Large intestine (tissue), 3 donors: ENCODE data around the gene MORN3. TPM values are rescaled to one million over a fixed set of nuclear protein-coding genes. Genes with fewer than 3 reads are reported as not detected.
"Not testable (repeated sequence)": the region's sequence is repeated elsewhere in the genome, so short reads cannot be mapped to it uniquely, and the experiment has no call there.

Source experiments
- DNase-seq, 2 donors: peaks; one replicate each; pipeline versions ENCODE4 v3.0.0 to v3.0.0-alpha.2; 2013
- H3K27ac ChIP-seq: one replicate; pipeline ENCODE4 v1.5.1; 2013; ENCODE audit warnings: low read length
- H3K27me3 ChIP-seq: 2 replicates; pipeline ENCODE4 v1.6.1; 2013; ENCODE audit warnings: low read length; ENCODE audit not compliant: control insufficient read depth, insufficient read depth
- H3K36me3 ChIP-seq: 2 replicates; pipeline ENCODE4 v1.6.1; 2013; ENCODE audit warnings: low read length; ENCODE audit not compliant: control insufficient read depth, insufficient read depth
- H3K4me1 ChIP-seq: one replicate; pipeline ENCODE4 v1.6.1; 2013; ENCODE audit warnings: low read length; ENCODE audit not compliant: control insufficient read depth, insufficient read depth
- H3K4me3 ChIP-seq: one replicate; pipeline ENCODE4 v1.5.1; 2013; ENCODE audit warnings: low read length
- H3K9me3 ChIP-seq: one replicate; pipeline ENCODE4 v1.6.1; 2013; ENCODE audit warnings: mild to moderate bottlenecking, low read depth, low read length, moderate library complexity; ENCODE audit not compliant: control insufficient read depth
- WGBS: methylation state at CpG from one replicate; pipeline ENCODE4 v1.1.5; 2013; ENCODE audit warnings: low lambda C conversion rate; ENCODE audit not compliant: insufficient coverage; 5-methylcytosine and 5-hydroxymethylcytosine counted together
- polyA plus RNA-seq: library from polyadenylated mRNA; unstranded; fragments of 120-200 nt; gene quantifications from one replicate; pipeline ENCODE4 v1.2.1, GENCODE V29; 2013

Gene MORN3
- polyA plus RNA-seq, 1 donor, result 3.5 TPM

- no peak for DNase-seq
- Histone ChIP-seq H3K4me1 (peaks cover 32% of the 10 kb centered on the region), H3K27ac (peak overlapping the region; percentile 92), H3K27me3 (no peaks in the 10 kb centered on the region), H3K9me3 (peaks cover 12% of the 10 kb centered on the region), H3K4me3 (peak overlapping the region; percentile 92), H3K36me3 (peaks cover 6% of the 10 kb centered on the region)
- 68% methylated on average over 4 of the region's 24 CpGs for WGBS
These were observed 42.1 kb upstream of the MORN3 start for GRCh38 chr12:121711361-121712189.

GRCh38 chr12:121709478-121709961 is 40.1 kb upstream of the MORN3 start:
- no peak overlapping the region for H3K4me3 ChIP-seq
- H3K9me3 ChIP-seq, result peaks cover 20% of the 10 kb centered on the region
- peak; percentile 22 to 69 for DNase-seq
- H3K4me1 ChIP-seq, result peaks cover 32% of the 10 kb centered on the region
- no peaks in the 10 kb centered on the region for H3K36me3 ChIP-seq
- peak overlapping the region; percentile 91 for H3K27ac ChIP-seq
- H3K27me3 ChIP-seq, result no peaks in the 10 kb centered on the region
- WGBS, result no CpG with 5 or more reads among the region's 5 CpGs

GRCh38 chr12:121709064-121709424 is 39.6 kb upstream of the MORN3 start:
- not testable (repeated sequence) for H3K4me3 ChIP-seq, H3K36me3 ChIP-seq, DNase-seq, H3K27me3 ChIP-seq
- Histone ChIP-seq H3K9me3 (peaks cover 20% of the 10 kb centered on the region), H3K27ac (peak overlapping the region; percentile 91), H3K4me1 (peaks cover 32% of the 10 kb centered on the region)
- WGBS, result 100% methylated on average over 2 of the region's 8 CpGs

DNA sequence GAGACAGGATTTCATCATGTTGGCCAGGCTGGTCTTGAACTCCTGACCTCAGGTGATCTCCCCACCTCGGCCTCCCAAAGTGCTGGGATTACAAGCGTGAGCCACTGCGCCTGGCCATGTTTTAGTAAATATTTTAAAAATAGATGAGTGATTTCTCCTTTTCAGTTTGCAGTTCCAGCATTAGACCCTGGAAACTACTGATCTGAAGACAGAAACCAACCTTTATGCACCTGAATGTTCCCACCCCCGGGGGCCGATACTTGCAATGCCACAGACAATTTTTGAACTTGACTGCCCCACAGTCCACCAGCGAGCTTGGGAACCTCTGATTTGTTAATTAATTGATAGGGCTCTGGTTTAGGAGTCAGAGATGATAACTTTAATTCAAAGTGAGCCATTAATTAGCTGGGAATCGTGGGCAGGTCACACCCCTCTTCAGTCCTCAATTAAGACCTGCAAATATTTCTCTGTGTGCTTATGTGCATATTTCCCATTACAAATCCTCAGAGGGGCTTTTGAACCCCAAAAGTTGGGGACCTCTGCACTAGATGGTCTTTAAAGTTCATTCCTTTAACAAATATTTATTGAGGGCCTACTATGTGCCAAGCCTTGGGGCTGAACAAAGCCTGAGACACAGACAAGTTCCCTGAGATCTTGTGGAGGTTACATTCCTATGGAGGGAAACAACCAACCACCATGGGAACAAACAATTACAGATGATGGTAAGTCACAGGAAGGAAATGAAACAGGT is 39.0 kb upstream of the MORN3 start:
- Histone ChIP-seq H3K4me3 (no peak overlapping the region), H3K36me3 (no peaks in the 10 kb centered on the region), H3K9me3 (peaks cover 20% of the 10 kb centered on the region), H3K4me1 (peaks cover 26% of the 10 kb centered on the region), H3K27ac (peak overlapping the region; percentile 91), H3K27me3 (no peaks in the 10 kb centered on the region)
- DNase-seq, result no peak
- no CpG with 5 or more reads among the region's 7 CpGs for WGBS

DNA sequence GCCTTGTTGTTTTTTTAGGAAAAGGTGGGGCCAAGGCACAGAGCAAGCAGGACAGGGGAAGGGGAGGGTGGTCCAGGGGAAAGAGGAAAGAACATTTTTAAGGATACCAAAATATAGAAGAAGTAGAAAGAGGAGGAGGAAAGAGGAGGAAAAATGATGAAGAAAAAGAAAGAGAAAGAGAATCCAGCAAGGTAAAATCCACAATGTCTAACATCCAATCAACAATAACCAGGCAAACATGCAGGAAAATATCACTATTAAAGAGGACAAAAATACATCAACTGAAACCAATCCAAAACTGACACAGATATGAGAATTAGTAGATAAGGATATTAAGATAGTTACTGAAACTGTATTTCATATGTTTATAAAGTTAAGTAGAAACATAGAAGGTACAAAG is 36.1 kb upstream of the MORN3 start:
- Histone ChIP-seq H3K27ac (no peak overlapping the region), H3K27me3 (no peaks in the 10 kb centered on the region), H3K4me1 (peaks cover 32% of the 10 kb centered on the region), H3K9me3 (peaks cover 19% of the 10 kb centered on the region), H3K4me3 (no peak overlapping the region), H3K36me3 (no peaks in the 10 kb centered on the region)
- no peak for DNase-seq

- peaks cover 14% of the 10 kb centered on the region for H3K4me1 ChIP-seq
- no peaks in the 10 kb centered on the region for H3K27me3 ChIP-seq
- WGBS, result no CpG with 5 or more reads among the region's 6 CpGs
- no peak overlapping the region for H3K4me3 ChIP-seq
- H3K9me3 ChIP-seq, result peaks cover 9% of the 10 kb centered on the region
- no peaks in the 10 kb centered on the region for H3K36me3 ChIP-seq
- no peak overlapping the region for H3K27ac ChIP-seq
- no peak for DNase-seq
These were observed 33.5 kb upstream of the MORN3 start for GRCh38 chr12:121702944-121703343.

DNA sequence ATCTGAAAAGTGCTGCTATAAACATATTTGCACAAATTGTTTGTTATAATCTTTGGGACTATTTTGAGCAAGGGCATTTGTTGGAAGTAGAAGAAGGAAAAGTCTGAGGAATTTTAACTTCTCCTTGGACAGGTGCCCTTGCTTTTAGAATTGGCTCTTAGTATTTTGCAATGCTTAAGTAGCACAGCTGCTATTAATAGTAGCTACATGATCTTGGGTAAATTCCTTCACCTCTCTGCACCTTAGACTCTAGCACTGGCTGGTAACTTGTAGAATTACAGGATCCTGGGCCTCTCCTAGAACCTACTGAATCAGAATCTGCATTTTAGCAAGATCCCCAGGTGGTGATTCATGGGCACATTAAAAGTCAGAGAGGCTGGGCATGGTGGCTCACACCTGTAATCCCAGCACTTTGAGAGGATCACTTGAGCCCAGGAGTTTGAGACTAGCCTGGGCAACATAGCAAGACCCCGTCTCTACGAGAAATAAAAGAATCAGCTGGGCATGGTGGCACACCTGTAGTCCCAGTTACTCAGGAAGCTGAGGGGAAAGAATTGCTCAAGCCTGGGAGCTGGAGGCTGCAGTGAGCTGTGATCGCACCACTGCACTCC is 32.3 kb upstream of the MORN3 start:
- H3K4me1 ChIP-seq, result peaks cover 14% of the 10 kb centered on the region
- H3K36me3 ChIP-seq, result no peaks in the 10 kb centered on the region
- peak overlapping the region; percentile 76 for H3K27ac ChIP-seq
- H3K27me3 ChIP-seq, result no peaks in the 10 kb centered on the region
- no peak overlapping the region for H3K4me3 ChIP-seq
- DNase-seq, result peak; percentile 43 to 73
- H3K9me3 ChIP-seq, result peaks cover 9% of the 10 kb centered on the region
- WGBS, result 86% methylated on average over 1 of the region's 3 CpGs

- H3K36me3 ChIP-seq, H3K4me3 ChIP-seq, DNase-seq, H3K27me3 ChIP-seq, H3K9me3 ChIP-seq, H3K27ac ChIP-seq: not testable (repeated sequence)
- no CpG with 5 or more reads among the region's 6 CpGs for WGBS
- peaks cover 14% of the 10 kb centered on the region for H3K4me1 ChIP-seq
These were observed 28.4 kb upstream of the MORN3 start for GRCh38 chr12:121697861-121698260.

DNA sequence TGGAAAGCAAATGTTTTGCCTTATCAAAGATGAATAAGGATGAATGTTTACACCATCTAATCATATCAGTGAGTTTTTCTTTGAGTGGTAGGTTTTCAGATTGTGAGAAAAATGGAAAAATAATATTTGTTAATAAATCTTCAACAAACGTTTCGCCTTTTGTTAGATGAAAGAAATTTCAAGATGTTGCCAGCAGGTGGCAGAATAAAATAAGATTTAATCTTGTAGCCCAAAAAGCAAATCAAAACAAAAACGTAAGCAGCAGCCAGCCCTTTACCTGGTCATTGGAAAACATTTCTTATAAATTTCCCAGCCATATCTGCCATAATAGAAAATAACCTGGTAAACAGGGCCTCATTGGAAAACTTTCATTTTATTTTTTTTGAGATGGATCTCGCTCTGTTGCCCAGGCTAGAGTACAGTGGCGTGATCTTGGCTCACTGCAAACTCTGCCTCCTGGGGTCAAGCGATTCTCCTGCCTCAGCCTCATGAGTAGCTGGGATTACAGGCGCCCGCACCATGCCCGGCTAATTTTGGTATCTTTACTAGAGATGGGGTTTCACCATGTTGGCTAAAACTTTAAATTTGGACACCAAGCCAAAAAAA is 27.7 kb upstream of the MORN3 start:
- DNase-seq, result peak in 1 of 2 donors; percentile 31
- Histone ChIP-seq H3K9me3 (no peaks in the 10 kb centered on the region), H3K27me3 (no peaks in the 10 kb centered on the region), H3K36me3 (no peaks in the 10 kb centered on the region), H3K27ac (no peak overlapping the region), H3K4me1 (peaks cover 10% of the 10 kb centered on the region), H3K4me3 (no peak overlapping the region)
- whole genome bisulfite sequencing, result no CpG with 5 or more reads among the region's 9 CpGs

GRCh38 chr12:121693155-121693687 is 23.8 kb upstream of the MORN3 start:
- H3K9me3 ChIP-seq, result no peaks in the 10 kb centered on the region
- no peaks in the 10 kb centered on the region for H3K36me3 ChIP-seq
- no peaks in the 10 kb centered on the region for H3K4me1 ChIP-seq
- DNase-seq, result no peak
- H3K4me3 ChIP-seq, result no peak overlapping the region
- no peaks in the 10 kb centered on the region for H3K27me3 ChIP-seq
- no CpG with 5 or more reads among the region's 7 CpGs for WGBS
- no peak overlapping the region for H3K27ac ChIP-seq
